Endothelial cell of umbilical vein (primary cell): ENCODE measurements around the gene EPAS1. TPM values are rescaled to one million over a fixed set of nuclear protein-coding genes. Genes with fewer than 3 reads are reported as not detected.

ENCODE experiments used
- BruUV-seq: library from RNA; stranded (reverse); fragments of 400-500 nt; replicated peaks from 2 replicates; lab custom pipeline; 2021; lab: Mats Ljungman, UMichigan
- CTCF ChIA-PET: fragments of 300-600, 350-600 bp; sonication (Branson Sonifier 250); formaldehyde crosslinking; loops from one replicate; lab custom pipeline; 2021; ENCODE audit warnings: antibody characterized with exemption, inconsistent platforms; lab: Charles Lee
- POLR2A ChIA-PET: fragments of 300-600, 350-600 bp; sonication (Branson Sonifier 250); formaldehyde crosslinking; loops from one replicate; lab custom pipeline; 2021; ENCODE audit warnings: antibody characterized with exemption, inconsistent platforms; lab: Charles Lee
- DNase-seq: peaks from one replicate; pipeline ENCODE4 v3.0.0-alpha.2; 2011; ENCODE audit warnings: low read depth, low spot score
- FAIRE-seq: peaks from 2 replicates; lab custom pipeline; 2011; peaks lifted over from hg19 to GRCh38; lab: Jason Lieb, UNC
- H2AFZ ChIP-seq: 2 replicates; pipeline ENCODE4 v1.6.0; 2012; ENCODE audit warnings: low read depth, low read length, control low read depth, inconsistent platforms
- H3K27ac ChIP-seq: 2 replicates; pipeline ENCODE4 v1.5.1; 2011; ENCODE audit warnings: low read depth, mild to moderate bottlenecking, control low read depth, low read length, moderate library complexity; ENCODE audit not compliant: insufficient read depth
- H3K27me3 ChIP-seq, 2 experiments: 2 replicates each; pipeline versions ENCODE4 v1.6.0 to v1.6.1; 2011; ENCODE audit warnings: low read length in 2 of 2, mixed read lengths in 1 of 2; ENCODE audit not compliant: control insufficient read depth in 2 of 2, insufficient read depth in 2 of 2
- H3K36me3 ChIP-seq, 2 experiments: 2 replicates in 1 of 2; 3 replicates in 1 of 2; pipeline ENCODE4 v1.5.1; 2011; ENCODE audit warnings: low read length in 2 of 2, mild to moderate bottlenecking in 1 of 2, moderate library complexity in 1 of 2; ENCODE audit not compliant: control insufficient read depth in 2 of 2, insufficient read depth in 2 of 2; ENCODE audit errors: extremely low read depth in 1 of 2
- H3K4me1 ChIP-seq: 3 replicates; pipeline ENCODE4 v1.5.1; 2011; ENCODE audit warnings: mild to moderate bottlenecking, low read length; ENCODE audit not compliant: control insufficient read depth, insufficient read depth; ENCODE audit errors: extremely low read depth
- H3K4me2 ChIP-seq: 2 replicates; pipeline ENCODE4 v1.6.1; 2011; ENCODE audit warnings: low read length, control low read depth, mixed read lengths; ENCODE audit not compliant: insufficient read depth
- H3K4me3 ChIP-seq, 3 experiments: fragments of 200-600 bp in 1 of 3; sonication (generic), shearing (Covaris generic) in 1 of 3; replicated peaks in 1 of 3; 2 replicates each; pipeline ENCODE4 v1.5.1; 2011 to 2016; ENCODE audit warnings: control low read depth in 3 of 3, low read length in 3 of 3, mild to moderate bottlenecking in 2 of 3, inconsistent platforms in 1 of 3, low read depth in 1 of 3, moderate library complexity in 1 of 3; ENCODE audit not compliant: insufficient read depth in 1 of 3
- H3K79me2 ChIP-seq: 2 replicates; pipeline ENCODE4 v1.6.0; 2012; ENCODE audit warnings: low read length, inconsistent platforms; ENCODE audit not compliant: control insufficient read depth, insufficient read depth
- H3K9ac ChIP-seq: replicated peaks from 2 replicates; pipeline ENCODE3; 2011; ENCODE audit warnings: low read length, control low read depth; ENCODE audit not compliant: insufficient read depth; ENCODE audit errors: extremely low read depth
- H3K9me1 ChIP-seq: replicated peaks from 3 replicates; pipeline ENCODE4 v1.6.0; 2011; ENCODE audit warnings: mild to moderate bottlenecking, low read length; ENCODE audit not compliant: control insufficient read depth, insufficient read depth; ENCODE audit errors: extremely low read depth
- H3K9me3 ChIP-seq: replicated peaks from 2 replicates; pipeline ENCODE4 v1.5.1; 2012; ENCODE audit warnings: low read length, inconsistent platforms; ENCODE audit not compliant: control insufficient read depth, insufficient read depth
- H4K20me1 ChIP-seq: replicated peaks from 2 replicates; pipeline ENCODE3; 2011; ENCODE audit warnings: mild to moderate bottlenecking, low read length; ENCODE audit not compliant: control insufficient read depth, insufficient read depth; ENCODE audit errors: extremely low read depth
- CTCF ChIP-seq, 2 donors: IDR thresholded peaks; 1 replicate in 1 of 2; 2 replicates in 1 of 2; pipeline ENCODE4 v1.5.1; 2011; ENCODE audit warnings: low read length in 2 of 2, mild to moderate bottlenecking in 2 of 2, moderate library complexity in 2 of 2, control low read depth in 1 of 2, inconsistent platforms in 1 of 2, low read depth in 1 of 2; ENCODE audit not compliant: insufficient read depth in 1 of 2; ENCODE audit errors: extremely low read depth in 1 of 2
- EZH2 ChIP-seq: IDR thresholded peaks from 2 replicates; pipeline ENCODE4 v1.6.1; 2012; ENCODE audit warnings: borderline replicate concordance, low read depth, mild to moderate bottlenecking, moderate library complexity, low read length, inconsistent platforms; ENCODE audit not compliant: severe bottlenecking
- FOS ChIP-seq: IDR thresholded peaks from 2 replicates; pipeline ENCODE4 v1.6.1; 2011; ENCODE audit warnings: mild to moderate bottlenecking, low read length, moderate library complexity, borderline replicate concordance; ENCODE audit not compliant: insufficient read depth
- GATA2 ChIP-seq: IDR thresholded peaks from 2 replicates; pipeline ENCODE4 v1.7.0; 2011; ENCODE audit warnings: low read depth, mild to moderate bottlenecking, moderate library complexity, mixed read lengths, low read length; ENCODE audit not compliant: insufficient read length, insufficient read depth
- JUN ChIP-seq: IDR thresholded peaks from 2 replicates; pipeline ENCODE4 v1.6.1; 2011; ENCODE audit warnings: borderline replicate concordance, low read depth; ENCODE audit not compliant: insufficient read length, insufficient read depth
- MAX ChIP-seq: IDR thresholded peaks from 2 replicates; pipeline ENCODE4 v1.6.1; 2011; ENCODE audit not compliant: insufficient read depth, insufficient read length
- MYC ChIP-seq: IDR thresholded peaks from one replicate; pipeline ENCODE4 v1.6.1; 2011; ENCODE audit warnings: mild to moderate bottlenecking, low read depth, low read length
- POLR2A ChIP-seq: IDR thresholded peaks from 2 replicates; pipeline ENCODE4 v1.6.1; 2012; ENCODE audit warnings: low read depth, mild to moderate bottlenecking, control low read depth, low read length
- POLR2AphosphoS5 ChIP-seq: IDR thresholded peaks from 2 replicates; pipeline ENCODE4 v1.6.1; 2012; ENCODE audit warnings: low read depth, mild to moderate bottlenecking, control low read depth, low read length, moderate library complexity; ENCODE audit not compliant: insufficient read depth
- dilution Hi-C: fragments of 300-500 bp; cut with MboI; formaldehyde crosslinking; loops from one replicate; pipeline ENCODE4 v1.15.0; 2019; ENCODE audit warnings: low sequenced_read_pairs; ENCODE audit not compliant: extremely low pct_ligation_motif_present
- intact Hi-C: fragments of 100-400 bp; cut with micrococcal nuclease; formaldehyde crosslinking; loops from one replicate; pipeline ENCODE4 v1.10.0; 2022
- polyA plus RNA-seq, 4 experiments: library from polyadenylated mRNA; depleted of rRNA in 3 of 4; stranded (reverse) in 3 of 4; unstranded in 1 of 4; fragments of >200 nt; gene quantifications; 2 replicates each; pipeline versions ENCODE4 v1.2.1 to v1.2.3, GENCODE V29; 2011 to 2012; ENCODE audit warnings: missing spikeins in 1 of 4
- total RNA-seq: library from RNA; stranded (reverse); gene quantifications from 2 replicates; pipeline ENCODE4 v1.2.3, GENCODE V29; 2021

The EPAS1 gene
- total and polyA plus RNA-seq, 2 donors (not counting 3 experiments of a cell fraction or from before 2014, with no cell fraction given), result 229 to 374 TPM

- Histone ChIP-seq H3K36me3 (no peaks in the 10 kb centered on the region), H3K4me1 (no peaks in the 10 kb centered on the region), H3K27ac (no peak overlapping the region), H3K9me3 (no peaks in the 10 kb centered on the region), H3K27me3 (peaks cover 0 to 2% of the 10 kb centered on the region in 2 experiments), H3K9ac (no peak overlapping the region), H3K4me3 (no peak overlapping the region), H3K79me2 (no peaks in the 10 kb centered on the region), H3K9me1 (no peaks in the 10 kb centered on the region), H4K20me1 (no peaks in the 10 kb centered on the region), H3K4me2 (no peak overlapping the region), H2AFZ (no peak overlapping the region)
- BruUV-seq, result no TSS peak
- POLR2A ChIA-PET, result no interaction called here
- FAIRE-seq (no peak), DNase-seq (no peak)
- TF ChIP-seq POLR2A (no peak), CTCF (IDR thresholded peaks at IDR 0.05; ENCODE audit: extremely low read depth in 1 of 2, insufficient read depth in 1 of 2, low read depth in 1 of 2, low read length in 2 of 2) (no peak)
- dilution Hi-C loops, result no loop called here
- CTCF ChIA-PET, result interaction anchor here (1.3 kb wide), 1 partner anchor 36 kb away, joined by 3 read pairs; no protein-coding TSS in a partner anchor
- intact Hi-C loops, result no loop called here
These were observed 102.8 kb downstream of the EPAS1 start for GRCh38 chr2:46400016-46400415.

GRCh38 chr2:46402874-46403273 is 105.7 kb downstream of the EPAS1 start:
- intact Hi-C loops (no loop called here), dilution Hi-C loops (no loop called here)
- Histone ChIP-seq H3K4me3 (no peak overlapping the region), H3K9me3 (no peaks in the 10 kb centered on the region), H3K9ac (no peak overlapping the region), H3K27ac (no peak overlapping the region), H3K4me2 (no peak overlapping the region), H3K27me3 (peaks cover 0 to 2% of the 10 kb centered on the region in 2 experiments), H3K4me1 (no peaks in the 10 kb centered on the region), H3K9me1 (no peaks in the 10 kb centered on the region), H3K36me3 (no peaks in the 10 kb centered on the region), H3K79me2 (no peaks in the 10 kb centered on the region), H4K20me1 (no peaks in the 10 kb centered on the region), H2AFZ (no peak overlapping the region)
- ChIA-PET POLR2A (no interaction called here), CTCF (no interaction called here)
- TF ChIP-seq JUN, result no peak
- TF ChIP-seq EZH2, result no peak
- no peak for TF ChIP-seq MYC
- TF ChIP-seq POLR2A, result no peak
- TF ChIP-seq MAX, result no peak
- no peak for TF ChIP-seq FOS
- no peak for TF ChIP-seq GATA2
- no peak for TF ChIP-seq POLR2AphosphoS5
- TF ChIP-seq CTCF (IDR thresholded peaks at IDR 0.05; ENCODE audit: extremely low read depth in 1 of 2, insufficient read depth in 1 of 2, low read depth in 1 of 2, low read length in 2 of 2), result no peak
- FAIRE-seq (no peak), DNase-seq (no peak)
- BruUV-seq, result no TSS peak
